Measurements from ENCODE around the gene BRSK1.
A peak's percentile ranks its signal among the peaks of the same experiment; 100 is the strongest.

Gene BRSK1

GRCh38 chr19:55346725-55347441 is 63.1 kb downstream of the BRSK1 start:
- peaks cover under 1% of the 10 kb centered on the region for H3K27me3 ChIP-seq (ENCODE audit: control insufficient read depth, insufficient read depth, low read length)
- H3K9ac ChIP-seq (ENCODE audit: low read depth, low read length), result no peak overlapping the region
- H3K4me3 ChIP-seq (ENCODE audit: low read depth, low read length), result no peak overlapping the region
- H3K9me3 ChIP-seq (ENCODE audit: control insufficient read depth, insufficient read depth, low read length), result no peaks in the 10 kb centered on the region
- peaks cover 17% of the 10 kb centered on the region for H3K4me1 ChIP-seq (ENCODE audit: control insufficient read depth, insufficient read depth, low read length)
- H3K36me3 ChIP-seq (ENCODE audit: control insufficient read depth, insufficient read depth, low read length), result peaks cover 54% of the 10 kb centered on the region

GRCh38 chr19:55347442-55348009 is 63.7 kb downstream of the BRSK1 start:
- Histone ChIP-seq H3K9me3 (ENCODE audit: control insufficient read depth, insufficient read depth, low read length) (no peaks in the 10 kb centered on the region), H3K27me3 (ENCODE audit: control insufficient read depth, insufficient read depth, low read length) (peaks cover 7% of the 10 kb centered on the region), H3K36me3 (ENCODE audit: control insufficient read depth, insufficient read depth, low read length) (peaks cover 49% of the 10 kb centered on the region), H3K4me3 (ENCODE audit: low read depth, low read length) (no peak overlapping the region), H3K9ac (ENCODE audit: low read depth, low read length) (no peak overlapping the region), H3K4me1 (ENCODE audit: control insufficient read depth, insufficient read depth, low read length) (peaks cover 16% of the 10 kb centered on the region)

- peak overlapping the region; percentile 27 for H3K4me3 ChIP-seq (ENCODE audit: low read depth, low read length)
- peaks cover 16% of the 10 kb centered on the region for H3K4me1 ChIP-seq (ENCODE audit: control insufficient read depth, insufficient read depth, low read length)
Observed at GRCh38 chr19:55348317-55349034, 64.7 kb downstream of the BRSK1 start.

DNA sequence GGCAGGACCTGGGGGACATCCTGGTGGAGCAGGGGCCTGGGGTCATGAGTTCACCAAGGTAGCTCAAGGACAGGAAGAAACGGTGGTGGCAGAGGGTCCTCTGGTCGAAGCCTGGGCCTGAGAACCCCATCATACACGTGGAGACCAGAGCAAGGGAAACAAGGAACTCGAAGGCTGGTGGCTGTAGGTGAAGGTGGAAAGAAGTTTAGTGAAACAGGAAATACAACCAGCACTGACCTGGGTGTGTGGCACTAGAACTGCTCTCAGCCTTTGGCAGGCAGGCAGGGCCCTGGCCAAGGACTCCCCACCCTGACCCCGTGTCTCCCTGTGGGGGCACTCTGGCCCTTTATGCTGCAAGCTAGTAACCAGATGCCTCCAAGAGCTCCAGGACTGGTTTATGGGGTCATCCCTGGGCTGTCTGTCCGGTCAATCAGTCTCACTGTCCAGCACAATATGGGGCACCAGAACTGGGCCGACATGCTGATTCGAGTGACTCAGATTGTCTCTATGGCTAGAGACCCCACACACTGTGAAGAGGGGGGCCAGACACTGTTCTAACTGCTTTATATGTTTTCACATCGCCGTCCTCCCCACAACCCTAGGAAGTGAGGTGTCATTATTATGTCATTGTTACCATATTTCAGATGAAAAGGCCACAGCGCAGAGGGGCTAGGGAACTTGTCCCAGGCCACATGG is 67.0 kb downstream of the BRSK1 start:
- Histone ChIP-seq H3K9ac (ENCODE audit: low read depth, low read length) (no peak overlapping the region), H3K36me3 (ENCODE audit: control insufficient read depth, insufficient read depth, low read length) (peaks cover 23% of the 10 kb centered on the region), H3K4me1 (ENCODE audit: control insufficient read depth, insufficient read depth, low read length) (peaks cover 16% of the 10 kb centered on the region), H3K4me3 (ENCODE audit: low read depth, low read length) (no peak overlapping the region), H3K27me3 (ENCODE audit: control insufficient read depth, insufficient read depth, low read length) (peaks cover 24% of the 10 kb centered on the region), H3K9me3 (ENCODE audit: control insufficient read depth, insufficient read depth, low read length) (no peaks in the 10 kb centered on the region)

More at GRCh38 chr19:55348317-55349034, 64.7 kb downstream of the BRSK1 start:
- Histone ChIP-seq H3K36me3 (ENCODE audit: control insufficient read depth, insufficient read depth, low read length) (peaks cover 40% of the 10 kb centered on the region), H3K27me3 (ENCODE audit: control insufficient read depth, insufficient read depth, low read length) (peaks cover 16% of the 10 kb centered on the region), H3K9ac (ENCODE audit: low read depth, low read length) (peak overlapping the region; percentile 61), H3K9me3 (ENCODE audit: control insufficient read depth, insufficient read depth, low read length) (no peaks in the 10 kb centered on the region)

DNA sequence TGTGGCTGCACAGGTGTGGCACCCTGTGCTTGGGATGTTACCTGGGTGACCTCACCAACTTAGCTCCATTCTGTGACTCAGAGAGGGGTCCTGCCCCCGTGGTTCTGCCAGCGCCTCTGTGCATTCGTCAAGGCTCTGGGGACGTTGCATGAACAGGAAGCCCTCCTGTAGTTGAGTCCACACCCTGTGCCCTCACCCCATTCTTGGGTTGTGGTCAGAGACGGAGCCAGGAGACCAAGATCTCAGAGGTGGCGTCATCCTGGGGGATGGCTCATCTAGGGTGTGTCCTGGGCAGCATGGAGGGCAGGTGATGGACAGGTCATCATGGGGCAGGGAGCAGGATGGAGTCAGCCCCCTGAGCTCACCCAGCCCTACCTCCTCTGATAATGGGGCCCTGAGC is 68.2 kb downstream of the BRSK1 start:
- peaks cover 16% of the 10 kb centered on the region for H3K4me1 ChIP-seq (ENCODE audit: control insufficient read depth, insufficient read depth, low read length)
- peaks cover 31% of the 10 kb centered on the region for H3K27me3 ChIP-seq (ENCODE audit: control insufficient read depth, insufficient read depth, low read length)
- no peak overlapping the region for H3K4me3 ChIP-seq (ENCODE audit: low read depth, low read length)
- peaks cover 16% of the 10 kb centered on the region for H3K36me3 ChIP-seq (ENCODE audit: control insufficient read depth, insufficient read depth, low read length)
- H3K9ac ChIP-seq (ENCODE audit: low read depth, low read length), result no peak overlapping the region
- H3K9me3 ChIP-seq (ENCODE audit: control insufficient read depth, insufficient read depth, low read length), result no peaks in the 10 kb centered on the region

- H3K27me3 ChIP-seq (ENCODE audit: control insufficient read depth, insufficient read depth, low read length), result peaks cover 35% of the 10 kb centered on the region
- peaks cover 12% of the 10 kb centered on the region for H3K36me3 ChIP-seq (ENCODE audit: control insufficient read depth, insufficient read depth, low read length)
- no peaks in the 10 kb centered on the region for H3K9me3 ChIP-seq (ENCODE audit: control insufficient read depth, insufficient read depth, low read length)
- H3K9ac ChIP-seq (ENCODE audit: low read depth, low read length), result no peak overlapping the region
- peaks cover 16% of the 10 kb centered on the region for H3K4me1 ChIP-seq (ENCODE audit: control insufficient read depth, insufficient read depth, low read length)
- H3K4me3 ChIP-seq (ENCODE audit: low read depth, low read length), result peak overlapping the region; percentile 59
Observed at GRCh38 chr19:55352549-55353145, 68.8 kb downstream of the BRSK1 start.

DNA sequence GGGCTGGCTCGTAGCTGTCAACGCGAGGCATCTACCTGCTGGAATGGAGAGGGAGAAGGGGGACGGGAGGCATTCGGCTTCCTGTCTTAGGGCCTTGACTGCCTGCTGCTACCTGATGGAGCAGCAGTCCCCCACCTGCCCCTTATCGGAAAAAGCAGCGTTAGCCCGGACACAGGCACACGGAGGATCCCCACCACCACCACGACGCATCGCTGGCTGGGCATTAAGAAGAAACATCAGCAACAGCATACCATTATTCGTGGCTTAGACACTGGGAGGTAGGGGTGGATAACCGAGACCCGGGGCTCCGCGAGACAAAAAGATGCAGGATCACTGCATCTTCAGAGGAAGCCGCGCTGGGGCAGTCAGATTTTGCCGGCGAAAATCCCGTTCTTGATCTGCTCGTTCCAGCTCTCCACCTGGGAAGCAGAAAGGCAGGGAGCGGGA is 69.6 kb downstream of the BRSK1 start:
- H3K36me3 ChIP-seq (ENCODE audit: control insufficient read depth, insufficient read depth, low read length), result peaks cover 12% of the 10 kb centered on the region
- H3K9me3 ChIP-seq (ENCODE audit: control insufficient read depth, insufficient read depth, low read length), result no peaks in the 10 kb centered on the region
- H3K4me1 ChIP-seq (ENCODE audit: control insufficient read depth, insufficient read depth, low read length), result peaks cover 9% of the 10 kb centered on the region
- peaks cover 35% of the 10 kb centered on the region for H3K27me3 ChIP-seq (ENCODE audit: control insufficient read depth, insufficient read depth, low read length)
- H3K9ac ChIP-seq (ENCODE audit: low read depth, low read length), result peak overlapping the region; percentile 47
- H3K4me3 ChIP-seq (ENCODE audit: low read depth, low read length), result peak overlapping the region; percentile 59

DNA sequence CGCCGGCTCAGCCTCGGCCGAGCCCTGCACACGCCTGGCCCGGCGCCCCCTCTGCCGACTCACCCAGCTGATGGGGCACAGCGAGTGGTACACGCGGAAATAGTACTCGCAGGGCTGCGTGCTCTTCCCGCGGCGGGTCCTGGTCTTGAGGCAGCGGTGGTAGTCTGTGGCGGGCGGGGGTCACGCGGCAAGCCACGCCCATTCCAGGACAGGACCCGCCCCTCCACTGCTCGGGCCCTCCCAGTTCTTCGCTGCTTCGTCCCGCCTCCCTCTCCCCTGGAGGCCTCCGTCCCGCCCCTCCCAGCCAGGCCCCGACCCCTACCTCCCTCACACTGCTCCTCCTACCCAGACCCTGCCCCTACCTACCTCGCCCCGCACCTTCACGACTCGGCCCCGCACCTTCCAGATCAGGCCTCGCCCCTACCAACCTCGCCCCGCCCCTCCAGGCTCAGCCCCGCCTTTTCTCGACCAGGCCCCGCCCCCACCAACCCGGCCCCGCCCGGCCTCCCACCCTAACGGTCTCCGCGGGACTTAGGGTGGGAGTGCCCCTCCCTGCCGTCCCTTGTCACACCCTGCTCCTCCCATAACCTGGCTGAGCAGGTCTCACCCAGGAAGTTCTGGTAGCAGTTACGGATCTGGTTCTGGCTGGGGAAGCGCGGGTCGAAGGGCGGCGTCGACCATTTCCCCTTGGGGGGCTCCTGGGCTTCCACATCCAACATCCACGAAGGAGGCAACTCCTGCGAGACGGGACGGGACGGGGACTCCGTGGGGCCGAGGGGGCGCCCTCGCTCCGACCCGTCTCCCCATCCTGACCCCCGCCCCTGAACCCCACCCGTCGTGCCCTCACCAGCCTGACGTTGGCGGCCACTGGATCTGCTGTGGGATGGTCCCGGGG is 70.3 kb downstream of the BRSK1 start:
- Histone ChIP-seq H3K27me3 (ENCODE audit: control insufficient read depth, insufficient read depth, low read length) (peaks cover 35% of the 10 kb centered on the region), H3K36me3 (ENCODE audit: control insufficient read depth, insufficient read depth, low read length) (peaks cover 12% of the 10 kb centered on the region), H3K9me3 (ENCODE audit: control insufficient read depth, insufficient read depth, low read length) (no peaks in the 10 kb centered on the region), H3K4me1 (ENCODE audit: control insufficient read depth, insufficient read depth, low read length) (peaks cover 5% of the 10 kb centered on the region), H3K4me3 (ENCODE audit: low read depth, low read length) (peak overlapping the region; percentile 59), H3K9ac (ENCODE audit: low read depth, low read length) (no peak overlapping the region)

- no peak within 1 kb of the TSS for H3K9ac ChIP-seq (ENCODE audit: low read depth, low read length)
- peak within 1 kb of the TSS; percentile 59 for H3K4me3 ChIP-seq (ENCODE audit: low read depth, low read length)
- H3K36me3 ChIP-seq (ENCODE audit: control insufficient read depth, insufficient read depth, low read length), result peaks cover 12% of the 10 kb centered on the region
- peaks cover 35% of the 10 kb centered on the region for H3K27me3 ChIP-seq (ENCODE audit: control insufficient read depth, insufficient read depth, low read length)
- H3K9me3 ChIP-seq (ENCODE audit: control insufficient read depth, insufficient read depth, low read length), result no peaks in the 10 kb centered on the region
- peaks cover 5% of the 10 kb centered on the region for H3K4me1 ChIP-seq (ENCODE audit: control insufficient read depth, insufficient read depth, low read length)
Observed at GRCh38 chr19:55354698-55355212, 71.0 kb downstream of the BRSK1 start, which contains the start of gene COX6B2. COX6B2 (minus strand) TSS chr19:55354719; CDS start chr19:55354521, 198 bp downstream.

- H3K36me3 ChIP-seq (ENCODE audit: control insufficient read depth, insufficient read depth, low read length), result peaks cover 8% of the 10 kb centered on the region
- peaks cover 35% of the 10 kb centered on the region for H3K27me3 ChIP-seq (ENCODE audit: control insufficient read depth, insufficient read depth, low read length)
- H3K9ac ChIP-seq (ENCODE audit: low read depth, low read length), result no peak overlapping the region
- no peaks in the 10 kb centered on the region for H3K9me3 ChIP-seq (ENCODE audit: control insufficient read depth, insufficient read depth, low read length)
- peaks cover 1% of the 10 kb centered on the region for H3K4me1 ChIP-seq (ENCODE audit: control insufficient read depth, insufficient read depth, low read length)
- no peak overlapping the region for H3K4me3 ChIP-seq (ENCODE audit: low read depth, low read length)
Observed at GRCh38 chr19:55355213-55355821, 71.5 kb downstream of the BRSK1 start.

Data from iPS-15b (cell line).